Effector memory CD4-positive, alpha-beta T cell (primary cell): Measurements from ENCODE around the gene ZNF557.
A peak's percentile ranks its signal among the peaks of the same experiment; 100 is the strongest.

ENCODE experiments used
- DNase-seq, 3 donors: peaks; one replicate each; pipeline ENCODE4 v3.0.0-alpha.2; 2020
- H3K27ac ChIP-seq: 2 replicates; pipeline ENCODE4 v1.7.0; 2013; ENCODE audit warnings: mild to moderate bottlenecking, low read length, moderate library complexity; ENCODE audit not compliant: insufficient read depth, poor library complexity, severe bottlenecking
- H3K27me3 ChIP-seq: replicated peaks from 2 replicates; pipeline ENCODE4 v1.7.0; 2013; ENCODE audit warnings: mild to moderate bottlenecking, low read length; ENCODE audit not compliant: insufficient read depth, control insufficient read depth, poor library complexity, severe bottlenecking
- H3K36me3 ChIP-seq: 2 replicates; pipeline ENCODE4 v1.7.0; 2013; ENCODE audit warnings: mild to moderate bottlenecking, low read length, moderate library complexity; ENCODE audit not compliant: control insufficient read depth, insufficient read depth
- H3K4me1 ChIP-seq: 2 replicates; pipeline ENCODE4 v1.7.0; 2013; ENCODE audit warnings: low read length, mild to moderate bottlenecking; ENCODE audit not compliant: control insufficient read depth, insufficient read depth, poor library complexity, severe bottlenecking
- H3K4me3 ChIP-seq: 2 replicates; pipeline ENCODE4 v1.7.0; 2013; ENCODE audit warnings: low read length, low read depth, mild to moderate bottlenecking; ENCODE audit not compliant: insufficient read depth, poor library complexity, severe bottlenecking
- H3K9me3 ChIP-seq: 2 replicates; pipeline ENCODE4 v1.7.0; 2013; ENCODE audit warnings: mild to moderate bottlenecking, low read length, moderate library complexity; ENCODE audit not compliant: control insufficient read depth

Gene ZNF557

GRCh38 chr19:7101498-7102253, 32.2 kb downstream of the ZNF557 start:
- H3K36me3 ChIP-seq, result no peaks in the 10 kb centered on the region
- no peak overlapping the region for H3K27ac ChIP-seq
- DNase-seq, result peak in 1 of 3 donors; percentile 2
- H3K4me1 ChIP-seq, result peaks cover 12% of the 10 kb centered on the region
- H3K9me3 ChIP-seq, result no peaks in the 10 kb centered on the region
- no peaks in the 10 kb centered on the region for H3K27me3 ChIP-seq
- no peak overlapping the region for H3K4me3 ChIP-seq

GRCh38 chr19:7104747-7105447, 35.4 kb downstream of the ZNF557 start:
- Histone ChIP-seq H3K27me3 (no peaks in the 10 kb centered on the region), H3K36me3 (no peaks in the 10 kb centered on the region), H3K27ac (no peak overlapping the region), H3K9me3 (no peaks in the 10 kb centered on the region), H3K4me1 (peaks cover 5% of the 10 kb centered on the region), H3K4me3 (no peak overlapping the region)
- no peak for DNase-seq

DNA sequence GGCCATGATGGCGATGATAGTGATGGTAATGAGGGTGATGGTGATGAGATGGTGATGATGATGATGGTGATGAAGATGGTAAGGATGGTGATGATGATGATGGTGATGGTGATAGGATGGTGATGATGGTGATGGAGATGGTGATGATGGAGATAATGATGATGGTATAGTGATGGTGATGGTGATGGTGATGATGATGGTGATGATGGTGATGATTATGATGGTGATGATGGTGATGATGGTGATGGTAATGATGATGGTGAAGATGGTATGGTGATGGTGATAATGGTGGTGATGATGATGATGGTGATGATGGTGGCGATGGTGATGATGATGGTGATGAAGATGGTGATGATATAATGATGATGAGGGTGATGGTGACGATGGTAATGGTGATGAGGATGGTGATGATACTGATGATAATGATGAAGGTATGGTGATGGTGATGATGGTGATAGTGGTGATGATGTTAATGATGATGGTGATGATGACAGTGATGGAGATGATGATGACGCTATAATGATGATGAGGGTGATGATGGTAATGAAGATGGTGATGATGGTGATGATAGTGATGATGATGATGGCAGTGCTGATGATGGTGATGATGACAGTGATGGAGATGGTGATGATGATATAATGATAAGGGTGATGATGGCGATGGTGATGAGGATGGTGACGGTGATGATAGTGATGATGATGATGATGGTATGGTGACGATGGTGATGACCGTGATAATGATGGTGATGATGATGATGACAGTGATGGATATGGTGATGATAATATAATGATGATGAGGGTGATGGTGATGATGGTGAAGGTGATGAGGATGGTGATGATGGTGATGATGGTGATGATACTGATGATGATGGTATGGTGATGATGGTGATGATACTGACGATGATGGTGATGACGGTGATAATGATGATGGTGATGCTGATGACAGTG, 37.5 kb downstream of the ZNF557 start:
- Histone ChIP-seq H3K36me3 (no peaks in the 10 kb centered on the region), H3K4me1 (no peaks in the 10 kb centered on the region), H3K27ac (no peak overlapping the region), H3K9me3 (no peaks in the 10 kb centered on the region), H3K4me3 (no peak overlapping the region), H3K27me3 (no peaks in the 10 kb centered on the region)
- DNase-seq, result no peak

GRCh38 chr19:7109678-7110289, 40.3 kb downstream of the ZNF557 start:
- Histone ChIP-seq H3K36me3 (no peaks in the 10 kb centered on the region), H3K27ac (no peak overlapping the region), H3K4me1 (no peaks in the 10 kb centered on the region), H3K9me3 (no peaks in the 10 kb centered on the region), H3K4me3 (no peak overlapping the region), H3K27me3 (no peaks in the 10 kb centered on the region)
- no peak for DNase-seq

DNA sequence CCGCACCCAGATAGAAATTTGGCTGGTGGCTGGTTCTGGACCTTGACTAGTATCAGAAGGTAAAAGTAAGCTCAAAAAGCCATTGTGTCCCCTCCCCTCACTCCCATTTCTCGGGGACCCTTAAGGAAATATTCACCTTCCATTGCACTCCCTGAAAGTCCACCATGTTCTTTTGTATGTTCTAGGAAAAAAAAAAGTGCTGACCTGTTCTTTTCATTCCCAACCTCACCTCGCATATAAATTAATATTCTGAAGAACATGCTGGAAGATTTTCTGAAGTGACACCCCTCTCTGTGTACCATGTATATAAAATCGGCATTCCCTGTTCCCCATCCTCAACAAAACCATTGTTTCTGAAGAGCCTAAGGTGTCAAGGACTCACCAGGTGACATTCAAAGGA, 43.2 kb downstream of the ZNF557 start:
- no peak overlapping the region for H3K4me3 ChIP-seq
- DNase-seq, result no peak
- no peaks in the 10 kb centered on the region for H3K36me3 ChIP-seq
- H3K27ac ChIP-seq, result no peak overlapping the region
- no peaks in the 10 kb centered on the region for H3K4me1 ChIP-seq
- no peaks in the 10 kb centered on the region for H3K9me3 ChIP-seq
- H3K27me3 ChIP-seq, result no peaks in the 10 kb centered on the region

DNA sequence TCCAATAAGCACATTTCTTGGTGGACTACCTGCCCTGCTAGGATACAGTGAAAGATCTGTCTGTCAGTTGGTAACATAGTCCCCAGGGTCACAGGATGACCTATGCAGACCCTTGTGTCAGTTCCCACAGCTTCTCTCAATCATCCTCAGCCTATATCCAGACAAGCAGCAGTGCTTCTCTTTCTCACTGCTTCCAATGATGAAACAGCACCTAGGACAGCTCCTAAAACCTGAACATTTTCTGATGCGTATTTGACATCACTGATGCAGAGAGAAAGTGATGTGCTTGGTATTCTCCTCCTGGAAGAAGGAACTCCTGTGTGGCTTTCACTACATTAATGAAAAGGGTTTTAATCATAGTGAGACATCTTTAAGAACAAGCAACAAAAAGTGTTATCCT, 43.7 kb downstream of the ZNF557 start:
- no peaks in the 10 kb centered on the region for H3K27me3 ChIP-seq
- no peaks in the 10 kb centered on the region for H3K36me3 ChIP-seq
- DNase-seq, result no peak
- H3K4me1 ChIP-seq, result no peaks in the 10 kb centered on the region
- no peak overlapping the region for H3K4me3 ChIP-seq
- H3K9me3 ChIP-seq, result no peaks in the 10 kb centered on the region
- no peak overlapping the region for H3K27ac ChIP-seq

DNA sequence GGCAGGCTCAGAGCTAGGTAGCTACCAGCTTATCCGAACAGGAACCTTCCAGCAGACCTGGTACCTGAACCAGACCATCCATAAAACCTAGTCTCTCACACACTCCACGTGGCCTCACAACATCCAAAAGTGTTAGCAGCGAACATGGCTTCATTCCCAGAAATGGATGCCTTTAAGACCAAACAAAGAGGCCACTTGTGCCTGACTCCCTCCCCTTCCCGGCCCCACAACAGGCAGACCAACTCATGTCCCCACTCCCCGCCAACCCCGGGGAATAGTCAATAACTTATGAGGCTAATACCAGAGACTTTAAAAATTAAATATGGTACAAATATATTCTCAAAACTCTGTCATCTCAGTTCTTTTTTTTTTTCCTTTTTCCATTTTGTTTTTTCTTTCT, 46.2 kb downstream of the ZNF557 start:
- no peak for DNase-seq

GRCh38 chr19:7117248-7117647, 47.7 kb downstream of the ZNF557 start:
- Histone ChIP-seq H3K36me3 (no peaks in the 10 kb centered on the region), H3K4me3 (no peak overlapping the region), H3K27ac (no peak overlapping the region), H3K9me3 (no peaks in the 10 kb centered on the region), H3K4me1 (no peaks in the 10 kb centered on the region), H3K27me3 (no peaks in the 10 kb centered on the region)
- no peak for DNase-seq

More for the DNA sequence above, 46.2 kb downstream of the ZNF557 start:
- Histone ChIP-seq H3K4me3 (no peak overlapping the region), H3K9me3 (no peaks in the 10 kb centered on the region), H3K27ac (no peak overlapping the region), H3K36me3 (no peaks in the 10 kb centered on the region), H3K4me1 (no peaks in the 10 kb centered on the region), H3K27me3 (no peaks in the 10 kb centered on the region)

DNA sequence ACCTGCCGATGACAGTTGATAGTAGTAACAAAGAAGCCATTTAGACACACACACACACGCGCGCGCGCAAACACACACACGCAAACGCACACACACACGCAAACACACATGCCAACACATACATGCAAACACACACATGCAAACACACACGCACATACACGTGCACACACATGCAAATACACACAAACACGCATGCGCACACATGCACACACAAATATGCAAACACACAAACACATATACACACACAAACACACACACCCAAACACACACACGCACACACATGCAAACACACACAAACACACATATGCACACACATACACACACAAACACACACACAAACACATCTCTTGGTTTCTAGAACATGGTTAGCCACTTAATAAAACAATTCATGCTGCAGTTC, 50.1 kb downstream of the ZNF557 start:
- H3K27me3 ChIP-seq, result no peaks in the 10 kb centered on the region
- no peaks in the 10 kb centered on the region for H3K9me3 ChIP-seq
- H3K4me1 ChIP-seq, result no peaks in the 10 kb centered on the region
- H3K27ac ChIP-seq, result no peak overlapping the region
- no peak for DNase-seq
- no peak overlapping the region for H3K4me3 ChIP-seq
- no peaks in the 10 kb centered on the region for H3K36me3 ChIP-seq
